Stimulated activated naive CD8-positive, alpha-beta T cell treated with anti-CD3 and anti-CD28 coated beads, Interleukin-15, Interleukin-2, amounts not matched to agents 100 ng/mL and 50 ng/mL, for 24 hours (primary cell): Measurements from ENCODE around the gene KIAA1958.
"Not testable (repeated sequence)": the region's sequence is repeated elsewhere in the genome, so short reads cannot be mapped to it uniquely, and the experiment has no call there.

ENCODE experiments used
- H3K27ac Mint-ChIP-seq: one replicate; pipeline ENCODE4 v1.8.0; 2021; ENCODE audit warnings: mild to moderate bottlenecking, mixed read lengths
- H3K27me3 Mint-ChIP-seq: one replicate; pipeline ENCODE4 v1.8.0; 2021; ENCODE audit warnings: mixed read lengths
- H3K36me3 Mint-ChIP-seq: one replicate; pipeline ENCODE4 v1.8.0; 2021; ENCODE audit warnings: low read depth, mixed read lengths
- H3K4me1 Mint-ChIP-seq: one replicate; pipeline ENCODE4 v1.8.0; 2021; ENCODE audit warnings: low read depth, mixed read lengths
- H3K4me3 Mint-ChIP-seq: one replicate; pipeline ENCODE4 v1.8.0; 2021; ENCODE audit warnings: mild to moderate bottlenecking, mixed read lengths
- H3K9me3 Mint-ChIP-seq: one replicate; pipeline ENCODE4 v1.8.0; 2021; ENCODE audit warnings: mixed read lengths

The KIAA1958 gene

DNA sequence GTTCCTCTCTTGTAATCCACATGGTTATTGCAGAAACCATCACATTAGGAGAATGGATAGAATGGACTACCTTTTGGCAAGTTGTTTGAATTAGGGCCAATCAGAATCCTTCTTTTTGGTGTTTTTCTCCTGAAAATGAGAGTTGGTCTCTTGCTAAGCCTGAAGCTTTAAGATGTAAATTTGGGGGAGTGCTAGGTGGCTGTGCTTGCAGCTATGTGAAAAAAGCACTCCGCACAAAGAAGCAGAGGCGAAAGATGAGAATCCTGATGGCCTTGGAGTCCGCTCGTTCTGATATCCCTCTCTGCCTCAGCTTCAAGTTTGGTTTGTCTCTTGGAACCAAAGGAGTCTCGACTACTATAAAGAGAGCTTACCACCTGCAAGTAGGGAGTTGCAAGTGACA lies 167.7 kb downstream of the KIAA1958 start:
- no peak overlapping the region for H3K4me3 Mint-ChIP-seq
- no peaks in the 10 kb centered on the region for H3K4me1 Mint-ChIP-seq
- H3K27me3 Mint-ChIP-seq = no peaks in the 10 kb centered on the region
- peaks cover 8% of the 10 kb centered on the region for H3K36me3 Mint-ChIP-seq
- peaks cover 12% of the 10 kb centered on the region for H3K9me3 Mint-ChIP-seq
- no peak overlapping the region for H3K27ac Mint-ChIP-seq

DNA sequence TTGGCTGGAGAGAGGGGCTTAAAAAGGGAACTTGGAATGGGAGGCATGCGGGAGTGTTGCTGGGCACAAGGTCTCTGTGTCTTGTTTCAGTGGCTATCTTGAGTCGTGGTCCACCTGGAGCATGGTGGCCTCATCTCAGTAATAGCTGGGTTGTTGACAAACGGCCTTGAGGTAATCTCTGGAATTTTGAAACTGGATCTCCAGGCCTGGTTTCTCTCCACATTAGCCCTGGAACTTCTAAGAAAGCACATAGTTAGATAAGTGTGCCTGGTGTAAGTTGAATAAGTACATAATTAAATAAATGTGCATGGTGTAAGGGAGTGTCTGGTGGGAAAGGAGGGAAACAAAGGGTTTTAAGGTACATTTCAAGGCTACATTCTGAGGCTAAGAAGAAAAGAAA lies 169.0 kb downstream of the KIAA1958 start:
- Mint-ChIP-seq H3K9me3 (peaks cover under 1% of the 10 kb centered on the region), H3K27ac (no peak overlapping the region), H3K4me1 (no peaks in the 10 kb centered on the region), H3K4me3 (no peak overlapping the region), H3K27me3 (no peaks in the 10 kb centered on the region), H3K36me3 (peaks cover 7% of the 10 kb centered on the region)

DNA sequence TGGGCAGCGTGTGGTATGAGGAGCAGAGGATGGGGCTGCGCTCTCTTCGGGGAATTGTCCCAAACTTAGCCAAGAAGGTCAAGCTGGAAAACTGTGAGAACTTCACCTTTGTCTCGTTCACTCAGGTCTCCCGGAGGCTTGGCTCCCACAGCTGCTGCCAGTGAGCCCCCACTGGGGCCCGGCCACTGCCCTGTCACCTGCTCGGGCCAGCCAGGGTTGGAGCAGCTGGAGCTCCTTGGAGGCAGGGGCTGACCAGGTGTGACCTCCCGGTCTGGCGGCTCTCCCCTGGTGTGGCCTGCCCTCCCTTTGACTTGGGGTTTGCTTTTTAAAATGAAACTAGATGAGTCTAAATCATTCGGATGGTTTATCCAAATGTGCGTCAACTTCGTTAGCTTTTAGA lies 173.3 kb downstream of the KIAA1958 start:
- Mint-ChIP-seq H3K27me3 (no peaks in the 10 kb centered on the region), H3K36me3 (peaks cover 7% of the 10 kb centered on the region), H3K27ac (no peak overlapping the region), H3K4me1 (no peaks in the 10 kb centered on the region), H3K9me3 (no peaks in the 10 kb centered on the region), H3K4me3 (no peak overlapping the region)

DNA sequence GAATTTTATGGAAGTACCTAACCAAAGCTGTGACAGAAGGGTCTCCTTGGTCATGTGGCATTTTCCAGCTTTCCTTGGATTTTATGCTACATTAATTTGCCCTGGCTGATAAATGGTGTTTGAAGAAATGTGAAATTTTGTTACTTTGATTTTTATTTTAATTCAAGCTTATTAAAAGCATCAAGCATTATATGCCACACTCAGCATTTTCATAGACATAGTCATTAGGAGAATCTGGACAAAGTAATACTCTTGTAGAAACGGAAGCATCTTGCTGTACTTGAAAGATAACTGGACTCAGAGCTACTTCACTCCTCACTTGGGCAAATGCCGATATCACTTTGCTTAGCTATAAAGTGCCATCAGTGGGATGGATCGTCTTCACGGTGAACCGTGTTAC lies 177.1 kb downstream of the KIAA1958 start:
- Mint-ChIP-seq H3K27me3 (no peaks in the 10 kb centered on the region), H3K4me1 (no peaks in the 10 kb centered on the region), H3K4me3 (no peak overlapping the region), H3K9me3 (no peaks in the 10 kb centered on the region), H3K27ac (no peak overlapping the region), H3K36me3 (peaks cover 7% of the 10 kb centered on the region)

DNA sequence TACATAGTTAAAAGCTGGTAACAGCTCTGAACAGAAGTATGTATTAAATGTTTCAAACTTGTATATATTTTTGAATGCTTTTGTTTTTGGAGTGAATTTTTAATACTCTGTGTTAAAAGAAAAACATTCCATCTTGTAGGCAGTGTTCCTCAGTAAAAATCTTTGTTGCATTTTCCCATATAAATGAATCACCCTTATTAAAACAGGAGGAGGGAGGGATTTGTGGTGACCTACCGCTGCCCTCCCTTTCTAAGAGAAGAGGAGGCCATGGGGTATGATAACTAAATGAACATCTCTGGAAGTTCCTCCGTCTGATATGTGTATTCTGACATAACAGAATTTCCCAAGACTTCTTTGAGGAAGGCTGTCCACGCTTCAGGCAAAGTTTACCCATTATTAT lies 177.9 kb downstream of the KIAA1958 start:
- H3K27ac Mint-ChIP-seq = no peak overlapping the region
- H3K36me3 Mint-ChIP-seq = peaks cover under 1% of the 10 kb centered on the region
- H3K9me3 Mint-ChIP-seq = no peaks in the 10 kb centered on the region
- H3K4me3 Mint-ChIP-seq = no peak overlapping the region
- H3K27me3 Mint-ChIP-seq = no peaks in the 10 kb centered on the region
- H3K4me1 Mint-ChIP-seq = no peaks in the 10 kb centered on the region

DNA sequence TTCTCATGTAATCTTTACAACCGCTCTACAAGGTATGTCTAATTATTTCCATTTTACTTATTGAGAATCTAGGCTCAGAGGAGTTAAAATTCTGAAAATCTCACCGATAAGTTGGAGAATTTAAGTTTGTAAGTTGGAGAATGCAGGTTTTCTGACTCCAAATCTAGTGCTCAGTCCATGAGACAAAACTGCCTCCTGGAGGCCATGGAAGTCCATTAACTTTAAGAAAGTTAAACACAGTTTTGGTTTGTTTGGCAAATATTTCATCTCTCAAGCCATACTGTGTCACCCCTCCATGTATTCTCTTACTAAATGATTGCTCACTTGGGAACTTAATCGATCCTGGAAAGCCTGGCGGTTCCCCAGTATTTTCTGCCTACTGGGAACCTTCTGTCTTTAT lies 178.7 kb downstream of the KIAA1958 start:
- H3K36me3 Mint-ChIP-seq = no peaks in the 10 kb centered on the region
- H3K27me3 Mint-ChIP-seq = no peaks in the 10 kb centered on the region
- H3K9me3 Mint-ChIP-seq = no peaks in the 10 kb centered on the region
- no peak overlapping the region for H3K27ac Mint-ChIP-seq
- no peak overlapping the region for H3K4me3 Mint-ChIP-seq
- H3K4me1 Mint-ChIP-seq = no peaks in the 10 kb centered on the region

DNA sequence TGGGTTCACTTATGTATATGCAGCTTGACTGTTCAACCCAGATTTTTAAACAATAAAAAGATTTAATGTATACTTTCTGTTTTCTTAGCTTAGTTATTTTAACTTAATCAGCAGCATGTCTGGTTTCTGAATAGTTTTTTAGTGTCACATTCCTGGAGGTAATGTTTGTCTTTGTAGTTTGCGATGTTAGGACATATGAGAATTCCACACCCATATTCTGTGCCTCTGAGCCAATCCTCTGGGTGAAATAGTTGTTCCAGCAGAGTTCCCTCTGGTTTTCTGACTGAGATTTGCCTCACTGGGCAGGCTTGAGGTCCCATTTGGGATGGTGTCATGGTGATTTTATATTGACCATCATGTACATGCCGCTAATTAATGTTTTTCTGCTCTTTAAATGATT lies 182.7 kb downstream of the KIAA1958 start:
- Mint-ChIP-seq H3K27ac (no peak overlapping the region), H3K9me3 (no peaks in the 10 kb centered on the region), H3K4me3 (no peak overlapping the region), H3K4me1 (no peaks in the 10 kb centered on the region), H3K27me3 (no peaks in the 10 kb centered on the region), H3K36me3 (no peaks in the 10 kb centered on the region)

DNA sequence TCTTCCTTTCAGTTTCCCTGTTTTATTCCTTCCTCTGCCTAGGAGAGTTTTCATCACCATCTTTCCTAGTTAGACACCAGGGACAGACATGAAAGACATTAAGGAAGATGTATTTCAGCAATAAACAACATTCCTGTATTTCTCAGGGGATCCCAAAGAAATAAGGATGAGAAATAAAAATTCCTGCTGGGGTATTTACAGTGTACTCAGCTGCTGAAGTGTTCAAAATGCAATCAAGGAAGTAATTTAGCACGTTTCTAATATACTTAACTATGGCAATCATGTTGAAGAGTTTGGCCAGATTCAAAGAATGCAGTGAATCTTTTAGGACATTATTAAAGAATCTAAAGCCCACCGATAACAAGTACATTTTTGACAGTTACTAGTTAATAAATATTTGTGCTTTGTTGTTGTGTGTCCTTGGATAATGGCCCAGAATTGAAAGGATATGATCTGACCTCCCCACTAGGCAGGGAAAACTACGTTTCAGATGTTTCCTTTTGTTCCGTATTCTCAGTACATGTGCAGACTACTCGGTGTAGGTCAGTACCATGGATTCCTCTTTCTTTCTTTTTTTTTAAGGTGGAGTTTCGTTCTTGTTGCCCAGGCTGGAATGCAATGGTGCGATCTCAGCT lies 184.5 kb downstream of the KIAA1958 start:
- no peak overlapping the region for H3K27ac Mint-ChIP-seq
- no peaks in the 10 kb centered on the region for H3K9me3 Mint-ChIP-seq
- no peaks in the 10 kb centered on the region for H3K4me1 Mint-ChIP-seq
- no peak overlapping the region for H3K4me3 Mint-ChIP-seq
- H3K36me3 Mint-ChIP-seq = no peaks in the 10 kb centered on the region
- no peaks in the 10 kb centered on the region for H3K27me3 Mint-ChIP-seq

DNA sequence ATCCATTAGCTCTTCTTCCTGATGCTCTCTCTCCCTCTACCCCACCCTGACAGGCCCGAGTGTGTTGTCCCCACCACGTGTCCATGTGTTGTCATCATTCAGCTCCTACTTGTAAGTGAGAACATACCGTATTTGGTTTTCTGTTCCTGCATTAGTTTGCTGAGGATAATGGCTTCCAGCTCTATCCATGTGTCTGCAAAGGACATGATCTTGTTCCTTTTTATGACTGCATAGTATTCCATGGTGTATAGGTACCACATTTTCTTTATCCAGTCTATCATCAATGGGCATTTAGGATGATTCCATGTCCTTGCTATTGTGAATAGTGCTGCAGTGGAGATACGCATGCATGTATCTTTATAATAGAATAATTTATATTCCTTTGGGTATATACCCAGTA lies 186.6 kb downstream of the KIAA1958 start:
- H3K27me3 Mint-ChIP-seq, H3K27ac Mint-ChIP-seq, H3K36me3 Mint-ChIP-seq, H3K4me1 Mint-ChIP-seq, H3K4me3 Mint-ChIP-seq: not testable (repeated sequence)
- peaks cover 10% of the 10 kb centered on the region for H3K9me3 Mint-ChIP-seq

DNA sequence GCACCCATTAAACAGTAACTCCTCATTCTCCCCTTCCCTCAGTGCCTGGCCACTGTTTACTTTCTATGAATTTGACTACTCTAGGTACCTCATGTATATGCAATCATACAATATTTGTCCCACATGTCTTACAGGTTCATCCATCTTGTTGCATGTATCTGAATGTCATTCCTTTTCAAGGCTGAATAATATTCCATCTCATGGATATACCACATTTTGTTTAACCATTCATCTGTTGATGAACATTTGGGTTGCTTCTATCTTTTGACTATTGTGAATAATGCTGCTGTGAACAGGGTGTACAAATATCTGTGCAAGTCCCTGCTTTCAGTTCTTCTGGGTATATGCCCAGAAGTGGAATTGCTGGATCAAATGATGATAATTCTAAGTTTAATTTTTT lies 190.4 kb downstream of the KIAA1958 start:
- H3K4me1 Mint-ChIP-seq = no peaks in the 10 kb centered on the region
- H3K36me3 Mint-ChIP-seq = peaks cover 4% of the 10 kb centered on the region
- peaks cover 4% of the 10 kb centered on the region for H3K27me3 Mint-ChIP-seq
- no peak overlapping the region for H3K4me3 Mint-ChIP-seq
- H3K9me3 Mint-ChIP-seq = peaks cover 14% of the 10 kb centered on the region
- H3K27ac Mint-ChIP-seq = no peak overlapping the region

DNA sequence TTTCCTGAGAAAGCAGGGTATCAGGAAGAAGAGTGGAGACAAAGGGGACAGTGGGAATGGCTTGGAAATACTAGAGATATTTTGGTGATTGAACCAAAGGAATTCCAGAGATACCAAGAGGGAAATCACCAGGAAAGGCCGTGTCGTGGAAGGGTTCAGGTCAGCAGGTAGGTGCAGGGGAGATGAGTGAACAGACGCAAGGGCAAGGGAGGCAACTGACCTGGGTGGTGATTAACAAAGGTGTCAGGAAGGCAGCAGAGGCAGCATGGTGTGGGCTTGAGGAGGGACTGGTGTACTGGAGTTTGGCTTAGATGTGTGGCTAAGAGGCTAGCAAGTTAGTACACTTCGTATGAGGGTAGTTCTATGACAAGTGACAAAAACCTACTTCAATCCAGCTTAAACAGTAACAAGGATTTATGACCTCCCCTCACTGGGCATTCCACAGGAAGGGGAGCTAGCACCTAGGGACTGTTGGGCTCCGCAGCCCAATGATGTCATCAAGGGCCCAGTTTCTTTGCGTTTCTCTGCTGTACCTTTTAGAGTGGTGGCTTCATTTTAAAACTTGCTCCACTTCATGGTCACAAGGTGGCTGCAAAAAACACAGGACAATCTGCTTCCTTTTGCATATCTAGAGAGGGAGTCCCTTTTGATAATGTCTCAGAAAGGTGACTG lies 194.2 kb downstream of the KIAA1958 start:
- Mint-ChIP-seq H3K4me1 (peaks cover 6% of the 10 kb centered on the region), H3K27ac (no peak overlapping the region), H3K27me3 (peaks cover 4% of the 10 kb centered on the region), H3K4me3 (no peak overlapping the region), H3K9me3 (peaks cover 14% of the 10 kb centered on the region), H3K36me3 (peaks cover 23% of the 10 kb centered on the region)

DNA sequence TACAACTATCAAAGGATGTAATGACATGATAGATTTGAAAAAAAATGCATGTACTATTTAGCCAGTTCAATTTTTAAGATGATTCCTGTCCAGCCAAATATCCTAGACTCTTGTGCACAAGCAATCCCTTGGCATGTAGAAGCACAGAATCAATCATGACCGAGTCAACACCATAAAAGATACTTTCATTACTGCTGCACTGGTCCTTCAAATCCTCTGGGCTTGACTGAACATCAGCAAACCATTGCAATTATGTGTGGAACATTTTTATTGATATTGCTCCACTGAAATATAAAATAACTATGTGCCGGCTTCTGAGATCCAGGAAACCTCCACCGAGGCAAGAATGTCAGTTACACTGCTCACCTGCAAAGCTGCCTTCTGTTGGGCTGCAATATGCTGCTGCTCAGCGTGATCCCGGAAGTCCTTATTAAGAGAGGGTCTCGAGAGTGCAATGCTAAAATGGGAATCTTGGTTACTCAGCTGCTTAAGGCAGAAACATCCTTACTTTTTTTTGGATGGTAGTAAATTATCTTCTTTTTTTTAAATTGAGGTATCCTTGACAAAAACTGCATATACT lies 202.6 kb downstream of the KIAA1958 start:
- no peaks in the 10 kb centered on the region for H3K4me1 Mint-ChIP-seq
- no peak overlapping the region for H3K4me3 Mint-ChIP-seq
- H3K36me3 Mint-ChIP-seq = peaks cover 82% of the 10 kb centered on the region

DNA sequence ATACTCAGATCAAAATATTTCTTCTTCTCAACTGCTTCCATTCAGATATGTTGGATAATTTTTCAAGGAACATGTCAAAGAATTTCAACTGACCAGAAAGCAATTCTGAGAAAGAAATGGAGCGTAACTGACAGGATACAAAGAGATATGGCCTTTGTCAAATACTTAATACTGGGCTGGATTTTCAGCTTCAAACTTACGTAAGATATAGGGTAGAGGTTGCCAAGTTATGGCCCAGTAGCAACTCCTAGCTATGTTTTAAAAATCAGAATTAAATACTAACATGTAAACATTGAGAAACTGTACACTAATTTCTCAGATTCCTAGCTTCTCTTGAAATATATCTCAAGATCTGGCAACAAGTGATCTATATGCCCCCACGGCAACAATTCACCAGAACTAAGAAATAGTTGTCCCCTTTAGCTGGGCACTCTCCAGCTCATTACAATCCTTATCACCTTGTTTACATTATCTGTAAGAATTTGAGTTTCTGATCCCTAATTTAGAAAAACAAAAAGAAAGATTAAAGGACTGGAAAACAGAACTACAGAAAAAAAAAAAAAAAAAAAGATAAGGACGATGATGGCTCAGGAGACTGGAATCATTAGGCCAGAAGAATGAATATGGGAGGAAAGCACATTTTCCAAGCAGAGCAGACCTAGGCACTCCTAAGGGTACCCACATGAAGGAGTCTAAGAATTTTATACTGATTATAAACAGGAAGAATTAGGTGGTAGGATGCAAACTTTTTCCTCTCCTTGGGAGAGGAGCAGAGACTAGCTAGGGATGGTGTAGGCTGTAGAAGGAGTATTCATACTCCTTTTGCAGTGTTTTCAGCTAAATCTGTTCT lies 208.3 kb downstream of the KIAA1958 start:
- Mint-ChIP-seq H3K27ac (no peak overlapping the region), H3K9me3 (no peaks in the 10 kb centered on the region)

More for the DNA sequence above, 202.6 kb downstream of the KIAA1958 start:
- H3K9me3 Mint-ChIP-seq = no peaks in the 10 kb centered on the region
- no peak overlapping the region for H3K27ac Mint-ChIP-seq
- H3K27me3 Mint-ChIP-seq = no peaks in the 10 kb centered on the region

DNA sequence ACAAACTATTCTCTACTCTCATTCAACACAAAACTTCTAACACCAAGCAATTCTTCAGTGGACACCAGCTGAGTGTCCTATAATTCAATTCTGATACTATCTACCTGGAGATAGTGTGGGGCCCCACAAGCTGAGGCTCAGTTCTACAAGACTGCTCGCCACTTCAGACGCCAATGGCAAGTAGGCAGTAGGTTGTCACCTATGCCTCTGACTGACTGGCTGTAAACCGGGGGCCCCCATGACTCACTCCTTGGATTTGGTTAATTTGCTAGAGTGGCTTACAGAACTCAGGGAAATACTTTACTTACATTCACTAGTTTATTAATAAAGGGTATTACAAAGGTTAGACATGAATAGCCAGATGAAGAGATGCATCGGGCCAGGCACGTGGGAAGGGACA lies 209.8 kb downstream of the KIAA1958 start:
- Mint-ChIP-seq H3K27me3 (no peaks in the 10 kb centered on the region), H3K27ac (no peak overlapping the region), H3K9me3 (no peaks in the 10 kb centered on the region), H3K4me1 (peaks cover 25% of the 10 kb centered on the region), H3K36me3 (peaks cover 64% of the 10 kb centered on the region), H3K4me3 (no peak overlapping the region)

More for the DNA sequence above, 208.3 kb downstream of the KIAA1958 start:
- Mint-ChIP-seq H3K4me3 (no peak overlapping the region), H3K27me3 (no peaks in the 10 kb centered on the region), H3K36me3 (peaks cover 74% of the 10 kb centered on the region), H3K4me1 (peaks cover 17% of the 10 kb centered on the region)

DNA sequence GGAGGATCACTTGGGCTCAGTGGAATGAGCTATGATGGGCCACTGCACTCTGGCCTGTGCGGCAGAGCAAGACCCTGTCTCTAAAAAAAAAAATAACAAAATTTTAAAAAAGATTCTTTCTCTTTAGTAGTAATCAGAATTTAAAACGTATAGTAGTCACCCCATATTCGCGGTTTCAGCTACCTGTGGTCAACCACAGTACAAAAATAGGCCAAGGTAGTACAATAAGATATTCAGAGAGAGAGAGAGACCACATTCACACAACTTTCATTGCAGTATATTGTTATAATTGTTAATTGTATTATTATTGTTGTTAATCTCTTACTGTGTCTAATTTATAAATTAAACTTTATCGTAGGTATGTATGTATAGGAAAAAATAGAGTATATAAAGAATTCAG lies 212.6 kb downstream of the KIAA1958 start:
- no peaks in the 10 kb centered on the region for H3K27me3 Mint-ChIP-seq
- no peak overlapping the region for H3K27ac Mint-ChIP-seq
- no peak overlapping the region for H3K4me3 Mint-ChIP-seq
- H3K9me3 Mint-ChIP-seq = no peaks in the 10 kb centered on the region
- peaks cover 25% of the 10 kb centered on the region for H3K4me1 Mint-ChIP-seq
- H3K36me3 Mint-ChIP-seq = peaks cover 57% of the 10 kb centered on the region
